Spleen (tissue), 7 donors: ENCODE results near the gene ELAVL2.

Experiments used
- POLR2AphosphoS5 ChIP-seq, 3 donors: sonication (generic); formaldehyde crosslinking; IDR thresholded peaks; one replicate each; pipeline ENCODE4 v1.5.1; 2017; ENCODE audit warnings: antibody characterized with exemption in 3 of 3
- TF ChIP-seq, protein P1 (sequence below), 11 experiments: fragments of 200-600 bp in 7 of 11; fragments of 450-650 bp in 4 of 11; sonication (generic) in 4 of 11; IDR thresholded peaks in 8 of 11; conservative IDR thresholded peaks in 3 of 11; 1 replicate in 7 of 11; 2 replicates in 4 of 11; pipeline versions ENCODE4 v1.4.0 to v1.8.0; 2016 to 2021; ENCODE audit warnings: antibody characterized with exemption in 11 of 11, inconsistent platforms in 4 of 11, mild to moderate bottlenecking in 1 of 11
- donor health status: DM: no; HTN: no; CAD: no; lungs with moderate emphysema.
- donor health status: DM: no; HTN: no; CAD: no.
- donor health status: DM: no; HTN: no; CAD: no.

DNA sequence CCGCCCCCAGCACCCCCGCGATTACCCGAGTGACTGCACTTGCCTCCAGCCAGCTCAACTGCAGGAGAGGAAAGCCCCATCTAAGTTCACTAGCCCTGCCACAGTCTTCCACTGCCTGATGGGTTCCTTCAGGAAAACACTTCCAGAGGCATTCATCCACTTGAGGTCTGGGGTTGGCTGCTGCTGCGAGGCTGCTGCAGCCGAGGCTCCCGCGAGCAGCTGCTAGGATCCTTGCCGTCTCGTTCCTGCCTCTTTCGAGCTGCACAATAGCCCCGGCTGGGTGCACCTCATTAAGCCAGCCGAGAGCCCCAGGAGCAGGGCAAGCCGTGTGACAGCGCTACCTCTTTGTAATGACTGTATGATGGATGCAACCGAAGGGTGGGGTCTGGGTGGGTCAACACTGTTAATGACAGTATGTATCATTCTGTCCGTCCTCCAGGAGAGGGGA is 24.2 kb upstream of the ELAVL2 start:
- TF ChIP-seq, protein P1, sequence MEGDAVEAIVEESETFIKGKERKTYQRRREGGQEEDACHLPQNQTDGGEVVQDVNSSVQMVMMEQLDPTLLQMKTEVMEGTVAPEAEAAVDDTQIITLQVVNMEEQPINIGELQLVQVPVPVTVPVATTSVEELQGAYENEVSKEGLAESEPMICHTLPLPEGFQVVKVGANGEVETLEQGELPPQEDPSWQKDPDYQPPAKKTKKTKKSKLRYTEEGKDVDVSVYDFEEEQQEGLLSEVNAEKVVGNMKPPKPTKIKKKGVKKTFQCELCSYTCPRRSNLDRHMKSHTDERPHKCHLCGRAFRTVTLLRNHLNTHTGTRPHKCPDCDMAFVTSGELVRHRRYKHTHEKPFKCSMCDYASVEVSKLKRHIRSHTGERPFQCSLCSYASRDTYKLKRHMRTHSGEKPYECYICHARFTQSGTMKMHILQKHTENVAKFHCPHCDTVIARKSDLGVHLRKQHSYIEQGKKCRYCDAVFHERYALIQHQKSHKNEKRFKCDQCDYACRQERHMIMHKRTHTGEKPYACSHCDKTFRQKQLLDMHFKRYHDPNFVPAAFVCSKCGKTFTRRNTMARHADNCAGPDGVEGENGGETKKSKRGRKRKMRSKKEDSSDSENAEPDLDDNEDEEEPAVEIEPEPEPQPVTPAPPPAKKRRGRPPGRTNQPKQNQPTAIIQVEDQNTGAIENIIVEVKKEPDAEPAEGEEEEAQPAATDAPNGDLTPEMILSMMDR (IDR thresholded peaks at IDR 0.05 in 8 of 11, conservative IDR thresholded peaks at IDR 0.05 in 3 of 11) = no peak
- no peak for TF ChIP-seq POLR2AphosphoS5 (IDR thresholded peaks at IDR 0.05)
